H9 (cell line): ENCODE measurements around the gene CAB39. TPM values are rescaled to one million over a fixed set of nuclear protein-coding genes. Genes with fewer than 3 reads are reported as not detected.

Source experiments
- DNase-seq: peaks from one replicate; pipeline ENCODE4 v3.0.0-alpha.2; 2017
- H2AFZ ChIP-seq: one replicate; pipeline ENCODE4 v1.6.1; 2013; ENCODE audit warnings: mild to moderate bottlenecking, low read length, control low read depth, moderate library complexity
- H2AK5ac ChIP-seq: 2 replicates; pipeline ENCODE4 v1.6.1; 2013; ENCODE audit warnings: low read length, control low read depth, mixed read lengths; ENCODE audit not compliant: insufficient read length
- H2BK120ac ChIP-seq: one replicate; pipeline ENCODE4 v1.6.1; 2013; ENCODE audit warnings: low read depth, mild to moderate bottlenecking, low read length, control low read depth, inconsistent platforms; ENCODE audit not compliant: poor library complexity, severe bottlenecking
- H2BK12ac ChIP-seq: 2 replicates; pipeline ENCODE4 v1.6.1; 2013; ENCODE audit warnings: low read length, control low read depth, mixed read lengths, low read depth; ENCODE audit not compliant: insufficient read length
- H2BK15ac ChIP-seq: 2 replicates; pipeline ENCODE4 v1.6.1; 2013; ENCODE audit warnings: low read depth, low read length, control low read depth
- H2BK20ac ChIP-seq: one replicate; pipeline ENCODE4 v1.6.1; 2013; ENCODE audit warnings: low read depth, mild to moderate bottlenecking, low read length, control low read depth, inconsistent platforms; ENCODE audit not compliant: poor library complexity, severe bottlenecking
- H2BK5ac ChIP-seq: 2 replicates; pipeline ENCODE4 v1.6.1; 2013; ENCODE audit warnings: low read length, control low read depth, mixed read lengths; ENCODE audit not compliant: insufficient read length
- H3K14ac ChIP-seq: 2 replicates; pipeline ENCODE4 v1.6.1; 2013; ENCODE audit warnings: low read length, control low read depth; ENCODE audit not compliant: insufficient read depth
- H3K18ac ChIP-seq: 2 replicates; pipeline ENCODE4 v1.6.1; 2013; ENCODE audit warnings: low read depth, mild to moderate bottlenecking, mixed read lengths, low read length, control low read depth; ENCODE audit not compliant: insufficient read length
- H3K23ac ChIP-seq: 2 replicates; pipeline ENCODE4 v1.6.1; 2013; ENCODE audit warnings: low read length, control low read depth, mixed read lengths, low read depth; ENCODE audit not compliant: insufficient read length
- H3K23me2 ChIP-seq: 2 replicates; pipeline ENCODE4 v1.6.1; 2013; ENCODE audit warnings: low read depth, mild to moderate bottlenecking, mixed read lengths, low read length, control low read depth; ENCODE audit not compliant: insufficient read length, poor library complexity, severe bottlenecking
- H3K27ac ChIP-seq: 2 replicates; pipeline ENCODE4 v1.5.1; 2013; ENCODE audit warnings: low read length, control low read depth, mixed read lengths, low read depth; ENCODE audit not compliant: insufficient read length
- H3K27me3 ChIP-seq: 2 replicates; pipeline ENCODE4 v1.6.1; 2013; ENCODE audit warnings: low read length, control low read depth, inconsistent platforms; ENCODE audit not compliant: insufficient read depth
- H3K4ac ChIP-seq: 2 replicates; pipeline ENCODE4 v1.6.1; 2013; ENCODE audit warnings: low read depth, mild to moderate bottlenecking, control low read depth, inconsistent platforms, low read length, moderate library complexity
- H3K4me1 ChIP-seq: 2 replicates; pipeline ENCODE4 v1.6.1; 2013; ENCODE audit warnings: low read length, control low read depth, inconsistent platforms; ENCODE audit not compliant: insufficient read depth
- H3K4me2 ChIP-seq: 2 replicates; pipeline ENCODE4 v1.6.1; 2013; ENCODE audit warnings: low read length, control low read depth, mixed read lengths; ENCODE audit not compliant: insufficient read length, insufficient read depth
- H3K56ac ChIP-seq: 2 replicates; pipeline ENCODE4 v1.6.1; 2013; ENCODE audit warnings: low read depth, mild to moderate bottlenecking, mixed read lengths, low read length, control low read depth; ENCODE audit not compliant: insufficient read length
- H3K79me1 ChIP-seq: 2 replicates; pipeline ENCODE4 v1.6.1; 2013; ENCODE audit warnings: low read depth, mild to moderate bottlenecking, moderate library complexity, low read length, control low read depth, inconsistent platforms; ENCODE audit not compliant: insufficient read depth, poor library complexity, severe bottlenecking
- H3K79me2 ChIP-seq: 2 replicates; pipeline ENCODE4 v1.6.1; 2013; ENCODE audit warnings: low read length, control low read depth, inconsistent platforms; ENCODE audit not compliant: insufficient read depth
- H3K9ac ChIP-seq: 2 replicates; pipeline ENCODE4 v1.6.1; 2013; ENCODE audit warnings: low read length, control low read depth, mixed read lengths; ENCODE audit not compliant: insufficient read length; ENCODE audit errors: extremely low read depth
- H3K9me3 ChIP-seq: one replicate; pipeline ENCODE4 v1.6.1; 2013; ENCODE audit warnings: low read depth, low read length, inconsistent platforms; ENCODE audit not compliant: control insufficient read depth
- H3T11ph ChIP-seq: one replicate; pipeline ENCODE4 v1.6.1; 2013; ENCODE audit warnings: mild to moderate bottlenecking, low read length, control low read depth, inconsistent platforms
- H4K20me1 ChIP-seq: one replicate; pipeline ENCODE4 v1.6.1; 2013; ENCODE audit not compliant: control insufficient read depth, insufficient read length, insufficient read depth
- H4K5ac ChIP-seq: 2 replicates; pipeline ENCODE4 v1.6.1; 2013; ENCODE audit warnings: low read depth, mild to moderate bottlenecking, mixed read lengths, low read length, control low read depth; ENCODE audit not compliant: insufficient read length
- H4K8ac ChIP-seq: replicated peaks from 2 replicates; pipeline ENCODE4 v1.6.1; 2013; ENCODE audit warnings: low read length, control low read depth, mixed read lengths, low read depth; ENCODE audit not compliant: insufficient read length
- H4K91ac ChIP-seq: 2 replicates; pipeline ENCODE4 v1.6.1; 2013; ENCODE audit warnings: low read depth, mild to moderate bottlenecking, moderate library complexity, mixed read lengths, low read length, control low read depth; ENCODE audit not compliant: insufficient read length
- H3K27ac Mint-ChIP-seq, 3 experiments: 2 replicates in 2 of 3; 3 replicates in 1 of 3; pipeline ENCODE4 v1.8.0; 2020 to 2021; ENCODE audit warnings: mixed read lengths in 3 of 3, mild to moderate bottlenecking in 1 of 3, moderate library complexity in 1 of 3
- H3K27me3 Mint-ChIP-seq: 2 replicates; pipeline ENCODE4 v1.8.0; 2021; ENCODE audit warnings: low read depth, mild to moderate bottlenecking, moderate library complexity, mixed read lengths
- H3K36me3 Mint-ChIP-seq, 3 experiments: 2 replicates in 2 of 3; 3 replicates in 1 of 3; pipeline ENCODE4 v1.8.0; 2020 to 2021; ENCODE audit warnings: low read depth in 3 of 3, mixed read lengths in 3 of 3; ENCODE audit not compliant: insufficient read depth in 1 of 3
- H3K4me1 Mint-ChIP-seq, 2 experiments: 2 replicates each; pipeline ENCODE4 v1.8.0; 2020; ENCODE audit warnings: mixed read lengths in 2 of 2
- H3K4me3 Mint-ChIP-seq, 2 experiments: 2 replicates in 1 of 2; 3 replicates in 1 of 2; pipeline ENCODE4 v1.8.0; 2020 to 2021; ENCODE audit warnings: mild to moderate bottlenecking in 2 of 2, mixed read lengths in 2 of 2, moderate library complexity in 1 of 2
- H3K9me3 Mint-ChIP-seq, 2 experiments: 2 replicates in 1 of 2; 3 replicates in 1 of 2; pipeline ENCODE4 v1.8.0; 2020; ENCODE audit warnings: mild to moderate bottlenecking in 2 of 2, mixed read lengths in 2 of 2, moderate library complexity in 1 of 2
- WGBS: extraction: QIAGEN DNeasy Blood & Tissue Kit; methylation state at CpG from one replicate; pipeline ENCODE4 v1.1.7; 2013; ENCODE audit warnings: missing lambda C conversion rate, low lambda C conversion rate, mixed read lengths; ENCODE audit not compliant: insufficient read length; ENCODE audit errors: extremely low coverage; 5-methylcytosine and 5-hydroxymethylcytosine counted together
- total RNA-seq: library from RNA; stranded (reverse); gene quantifications from 2 replicates; pipeline ENCODE4 v1.2.1, GENCODE V29; 2021
- TF ChIP-seq, protein P1 (sequence below): fragments of 200-600 bp; sonication (generic); conservative IDR thresholded peaks from 3 replicates; pipeline ENCODE4 v1.8.0; 2021; ENCODE audit warnings: antibody characterized with exemption, mild to moderate bottlenecking

Gene CAB39
- total RNA-seq, 1 experiment from 2014 or later, result 42.7 TPM

DNA sequence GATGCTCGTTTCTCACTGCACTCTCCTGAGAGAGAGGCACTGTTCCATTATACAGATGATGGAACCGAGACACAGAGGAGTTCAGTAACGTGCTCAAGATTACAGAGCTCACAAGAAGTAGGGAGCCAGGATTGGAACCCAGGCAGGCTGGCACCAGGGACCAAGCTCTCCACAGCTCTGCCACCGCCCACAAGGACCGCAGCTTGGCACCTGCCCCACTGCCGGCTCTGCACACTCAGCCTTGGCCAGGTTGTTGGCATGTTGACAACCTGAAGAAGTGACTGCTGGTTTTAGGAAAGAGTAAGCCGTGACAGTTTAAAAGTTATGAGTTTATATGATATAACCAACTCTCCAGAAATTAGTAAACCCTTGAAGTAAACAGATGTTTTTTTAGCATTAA is 104.1 kb downstream of the CAB39 start:
- H4K5ac ChIP-seq, result no peak overlapping the region
- H4K91ac ChIP-seq, result no peak overlapping the region
- no peak overlapping the region for H3K56ac ChIP-seq
- no peak overlapping the region for H3K4me2 ChIP-seq
- no peaks in the 10 kb centered on the region for H3K79me2 ChIP-seq
- Mint-ChIP-seq H3K27me3 (no peaks in the 10 kb centered on the region; the same call in 1 of the 2 replicates), H3K36me3 (peaks cover 6 to 29% (median 28%) of the 10 kb centered on the region in 3 experiments; a peak in 6 of 7 replicates), H3K9me3 (no peaks in the 10 kb centered on the region), H3K27ac (no peak overlapping the region), H3K4me1 (peaks cover 8% of the 10 kb centered on the region in 2 experiments), H3K4me3 (no peak overlapping the region)
- H3K18ac ChIP-seq, result no peak overlapping the region
- no peak overlapping the region for H2BK120ac ChIP-seq
- H2AK5ac ChIP-seq, result no peak overlapping the region
- no peak overlapping the region for H2BK5ac ChIP-seq
- no peak overlapping the region for H3K14ac ChIP-seq
- no peak for DNase-seq
- TF ChIP-seq, protein P1, sequence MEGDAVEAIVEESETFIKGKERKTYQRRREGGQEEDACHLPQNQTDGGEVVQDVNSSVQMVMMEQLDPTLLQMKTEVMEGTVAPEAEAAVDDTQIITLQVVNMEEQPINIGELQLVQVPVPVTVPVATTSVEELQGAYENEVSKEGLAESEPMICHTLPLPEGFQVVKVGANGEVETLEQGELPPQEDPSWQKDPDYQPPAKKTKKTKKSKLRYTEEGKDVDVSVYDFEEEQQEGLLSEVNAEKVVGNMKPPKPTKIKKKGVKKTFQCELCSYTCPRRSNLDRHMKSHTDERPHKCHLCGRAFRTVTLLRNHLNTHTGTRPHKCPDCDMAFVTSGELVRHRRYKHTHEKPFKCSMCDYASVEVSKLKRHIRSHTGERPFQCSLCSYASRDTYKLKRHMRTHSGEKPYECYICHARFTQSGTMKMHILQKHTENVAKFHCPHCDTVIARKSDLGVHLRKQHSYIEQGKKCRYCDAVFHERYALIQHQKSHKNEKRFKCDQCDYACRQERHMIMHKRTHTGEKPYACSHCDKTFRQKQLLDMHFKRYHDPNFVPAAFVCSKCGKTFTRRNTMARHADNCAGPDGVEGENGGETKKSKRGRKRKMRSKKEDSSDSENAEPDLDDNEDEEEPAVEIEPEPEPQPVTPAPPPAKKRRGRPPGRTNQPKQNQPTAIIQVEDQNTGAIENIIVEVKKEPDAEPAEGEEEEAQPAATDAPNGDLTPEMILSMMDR, result no peak
- H2BK15ac ChIP-seq, result no peak overlapping the region
- H4K8ac ChIP-seq, result no peak overlapping the region
- H3K9me3 ChIP-seq, result no peaks in the 10 kb centered on the region
- H2BK20ac ChIP-seq, result no peak overlapping the region
- no peaks in the 10 kb centered on the region for H3K4me1 ChIP-seq
- H3K79me1 ChIP-seq, result no peaks in the 10 kb centered on the region
- no peak overlapping the region for H2BK12ac ChIP-seq
- H3T11ph ChIP-seq, result no peak overlapping the region
- H3K27ac ChIP-seq, result no peak overlapping the region
- no peaks in the 10 kb centered on the region for H4K20me1 ChIP-seq
- H3K27me3 ChIP-seq, result no peaks in the 10 kb centered on the region
- H3K23ac ChIP-seq, result no peak overlapping the region
- H3K4ac ChIP-seq, result no peak overlapping the region
- WGBS, result no CpG with 5 or more reads among the region's 7 CpGs
- no peaks in the 10 kb centered on the region for H3K23me2 ChIP-seq
- H2AFZ ChIP-seq, result no peak overlapping the region
- H3K9ac ChIP-seq, result no peak overlapping the region
